Stimulated activated CD4-positive, alpha-beta T cell treated with anti-CD3 and anti-CD28 coated beads, Interleukin-15, amount 100 ng/mL, for 48 hours (primary cell): ENCODE results near the gene NDN.

Experiments used
- DNase-seq, 2 donors: peaks; one replicate each; pipeline ENCODE4 v3.0.0-alpha.2; 2020; ENCODE audit warnings: low read depth in 2 of 2

Gene NDN

DNA sequence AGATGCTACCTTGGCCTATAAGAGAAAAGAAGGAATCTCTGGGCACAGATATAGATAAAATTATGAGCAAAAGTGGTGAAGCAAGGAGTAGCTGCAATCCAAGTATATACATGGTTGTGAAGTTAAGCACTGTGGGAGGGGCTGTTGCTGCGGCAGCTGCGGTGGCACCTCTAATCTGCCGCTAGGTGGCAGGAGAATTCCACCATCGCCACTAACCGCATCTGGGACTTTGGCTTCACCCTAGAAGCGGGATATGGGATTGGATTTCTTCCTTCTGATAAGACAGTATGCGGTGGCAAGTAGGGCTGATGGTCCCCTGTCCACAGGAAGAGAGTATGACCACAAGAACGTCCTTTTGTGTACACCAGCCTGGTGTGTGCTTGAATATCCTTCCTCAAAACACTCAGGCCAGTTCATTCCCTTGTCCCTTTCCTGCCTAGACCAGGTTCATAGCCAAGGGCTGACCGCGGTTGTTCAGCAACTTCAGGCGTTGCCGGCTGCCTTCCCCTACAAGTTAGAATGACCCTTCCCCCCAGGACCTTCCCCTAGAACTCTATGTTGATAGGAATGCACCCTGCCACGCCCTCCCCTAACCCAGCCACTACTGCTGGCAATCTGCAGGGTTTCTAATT, 44.6 kb downstream of the NDN start:
- DNase-seq, result peak in 1 of 2 donors; percentile 14
